Fibroblast of villous mesenchyme (primary cell): ENCODE data around the gene CCDC102B. TPM values are rescaled to one million over a fixed set of nuclear protein-coding genes. Genes with fewer than 3 reads are reported as not detected.
"Not testable (repeated sequence)": the region's sequence is repeated elsewhere in the genome, so short reads cannot be mapped to it uniquely, and the experiment has no call there.

ENCODE experiments used
- DNase-seq: peaks from one replicate; pipeline ENCODE4 v3.0.0-alpha.2; 2010; ENCODE audit warnings: low read depth
- H3K4me3 ChIP-seq: 2 replicates; pipeline ENCODE4 v1.5.1; 2011; ENCODE audit warnings: low read depth, mild to moderate bottlenecking, low read length
- total RNA-seq: library from RNA; depleted of rRNA; stranded (reverse); fragments of >200 nt; gene quantifications from 2 replicates; pipeline ENCODE4 v1.2.3, GENCODE V29; 2012
- TF ChIP-seq, protein P1 (sequence below): IDR thresholded peaks from 2 replicates; pipeline ENCODE4 v1.5.1; 2012; ENCODE audit warnings: low read depth, mild to moderate bottlenecking, low read length; ENCODE audit not compliant: insufficient read depth

Gene CCDC102B
- total RNA-seq, 1 donor: 10.4 TPM

DNA sequence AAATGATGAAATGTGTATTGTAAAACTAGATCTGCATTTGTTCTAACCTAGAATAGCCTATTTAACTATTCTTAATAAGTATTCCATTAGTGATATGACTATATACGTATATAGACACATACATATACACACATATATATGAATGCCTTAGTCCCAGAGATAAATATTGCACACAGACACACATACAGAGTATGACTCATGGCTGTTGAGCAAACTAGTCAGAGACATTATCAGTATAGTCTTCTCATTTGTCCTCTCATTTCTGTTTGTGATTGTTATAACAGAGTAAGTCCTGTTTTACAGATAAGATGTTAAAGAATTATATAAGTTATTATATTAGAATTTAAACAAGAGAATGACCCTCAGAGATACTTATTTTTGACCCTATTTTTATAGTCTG lies 202.5 kb downstream of the CCDC102B start:
- peak; percentile 44 for DNase-seq
- TF ChIP-seq, protein P1, sequence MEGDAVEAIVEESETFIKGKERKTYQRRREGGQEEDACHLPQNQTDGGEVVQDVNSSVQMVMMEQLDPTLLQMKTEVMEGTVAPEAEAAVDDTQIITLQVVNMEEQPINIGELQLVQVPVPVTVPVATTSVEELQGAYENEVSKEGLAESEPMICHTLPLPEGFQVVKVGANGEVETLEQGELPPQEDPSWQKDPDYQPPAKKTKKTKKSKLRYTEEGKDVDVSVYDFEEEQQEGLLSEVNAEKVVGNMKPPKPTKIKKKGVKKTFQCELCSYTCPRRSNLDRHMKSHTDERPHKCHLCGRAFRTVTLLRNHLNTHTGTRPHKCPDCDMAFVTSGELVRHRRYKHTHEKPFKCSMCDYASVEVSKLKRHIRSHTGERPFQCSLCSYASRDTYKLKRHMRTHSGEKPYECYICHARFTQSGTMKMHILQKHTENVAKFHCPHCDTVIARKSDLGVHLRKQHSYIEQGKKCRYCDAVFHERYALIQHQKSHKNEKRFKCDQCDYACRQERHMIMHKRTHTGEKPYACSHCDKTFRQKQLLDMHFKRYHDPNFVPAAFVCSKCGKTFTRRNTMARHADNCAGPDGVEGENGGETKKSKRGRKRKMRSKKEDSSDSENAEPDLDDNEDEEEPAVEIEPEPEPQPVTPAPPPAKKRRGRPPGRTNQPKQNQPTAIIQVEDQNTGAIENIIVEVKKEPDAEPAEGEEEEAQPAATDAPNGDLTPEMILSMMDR: no peak
- H3K4me3 ChIP-seq: no peak overlapping the region

DNA sequence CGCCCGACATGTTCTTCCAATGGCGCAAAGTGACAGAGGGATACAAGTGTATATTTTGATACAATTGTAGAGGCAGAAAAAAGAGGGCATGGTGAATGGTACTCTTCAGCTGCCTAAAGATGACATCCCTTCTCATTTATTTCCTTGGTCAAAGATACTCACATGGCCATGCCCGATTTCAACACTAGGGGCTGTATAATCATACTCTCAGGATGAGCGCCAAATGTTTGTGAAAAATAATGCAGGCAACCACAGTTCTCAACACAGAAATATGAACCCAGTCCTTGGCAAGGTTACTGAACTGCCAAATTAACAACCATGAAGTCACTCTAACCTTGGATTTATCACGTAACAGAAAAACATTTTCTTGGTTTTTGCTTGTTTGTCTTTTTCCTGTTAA lies 204.4 kb downstream of the CCDC102B start:
- DNase-seq: no peak
- no peak overlapping the region for H3K4me3 ChIP-seq
- TF ChIP-seq, protein P1: peak; percentile 30

DNA sequence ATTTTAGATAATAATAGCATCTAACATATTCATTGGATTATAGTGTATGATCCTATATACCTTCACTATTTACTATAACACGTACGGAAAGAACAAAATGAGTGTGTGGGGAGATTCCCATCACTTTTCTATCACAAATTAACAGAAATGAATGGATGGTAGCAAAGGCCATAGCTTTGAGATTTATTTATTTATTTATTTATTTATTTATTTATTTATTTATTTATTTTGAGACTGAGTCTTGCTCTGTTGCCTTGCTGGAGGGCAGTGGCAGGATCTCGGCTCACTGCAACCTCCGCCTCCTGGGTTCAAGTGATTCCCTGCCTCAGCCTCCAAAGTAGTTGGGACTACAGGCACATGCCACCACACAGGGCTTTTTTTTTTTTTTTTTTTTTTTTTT lies 208.3 kb downstream of the CCDC102B start:
- H3K4me3 ChIP-seq, DNase-seq: not testable (repeated sequence)

DNA sequence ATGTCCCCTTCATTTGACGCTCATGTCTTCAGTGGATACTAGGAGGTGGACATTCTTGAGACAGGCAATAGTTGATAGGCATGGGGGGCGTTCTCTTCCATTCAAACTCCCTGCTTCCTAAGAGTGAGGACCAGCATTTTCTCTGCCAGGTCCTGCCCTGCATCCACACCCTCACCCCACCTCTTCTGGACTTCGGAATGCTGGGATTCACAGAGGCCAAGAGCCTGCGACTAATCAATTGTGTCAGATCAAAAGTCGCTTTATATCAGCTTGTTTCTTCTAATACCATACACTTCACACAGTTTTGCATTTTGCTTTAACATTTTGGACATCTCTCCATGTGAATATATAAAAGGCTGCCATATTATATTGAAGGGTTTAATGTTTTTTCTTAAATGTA lies 210.7 kb downstream of the CCDC102B start:
- H3K4me3 ChIP-seq: no peak overlapping the region
- TF ChIP-seq, protein P1: no peak
- no peak for DNase-seq

DNA sequence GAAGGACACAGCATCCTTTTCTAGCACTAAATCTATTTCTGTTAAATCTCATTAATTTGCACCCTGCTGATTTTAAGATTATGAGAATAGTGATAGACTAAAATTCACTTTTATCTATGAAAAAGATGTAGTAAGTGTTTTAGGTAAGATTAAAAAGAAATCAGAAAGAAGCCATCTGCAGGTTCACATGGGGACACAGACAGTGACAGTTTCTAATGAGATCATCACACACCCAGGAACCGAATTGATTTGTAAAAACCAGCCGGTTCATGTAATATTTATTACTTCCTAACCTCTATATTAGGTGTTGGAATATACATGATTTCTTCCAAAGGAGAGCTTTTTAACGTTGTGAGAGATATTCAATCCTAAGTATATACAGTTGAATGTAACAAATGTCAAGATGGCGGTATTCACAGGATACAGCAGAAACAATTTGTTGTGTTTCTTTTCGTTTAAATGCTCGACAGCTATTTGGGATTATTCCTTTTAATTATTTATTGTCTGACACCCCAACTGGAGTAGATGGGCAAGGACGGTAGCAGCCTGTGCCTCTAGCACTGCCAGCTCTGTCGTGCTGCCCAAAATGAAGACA lies 223.4 kb downstream of the CCDC102B start:
- no peak for DNase-seq
- TF ChIP-seq, protein P1: no peak

DNA sequence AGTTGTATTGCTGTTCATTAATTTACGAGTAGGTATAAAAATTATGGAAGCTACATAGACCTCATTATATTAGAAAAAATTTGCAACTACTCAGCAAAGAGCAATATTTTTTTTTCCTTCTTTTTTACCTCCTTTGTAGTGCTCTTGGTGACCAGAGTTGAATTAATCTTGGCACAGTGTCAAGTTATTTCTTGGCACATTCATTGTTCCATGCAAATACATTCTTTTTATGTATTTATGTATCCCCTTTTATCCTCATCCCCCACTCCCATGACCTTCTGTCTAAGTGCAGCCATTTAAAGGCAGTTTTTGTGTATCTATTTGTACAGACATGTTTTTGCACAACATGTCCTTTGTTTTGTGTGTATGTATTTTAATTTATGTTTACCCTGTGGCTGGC lies 224.5 kb downstream of the CCDC102B start:
- TF ChIP-seq, protein P1: no peak
- DNase-seq: no peak

More for the DNA sequence above, 223.4 kb downstream of the CCDC102B start:
- no peak overlapping the region for H3K4me3 ChIP-seq

DNA sequence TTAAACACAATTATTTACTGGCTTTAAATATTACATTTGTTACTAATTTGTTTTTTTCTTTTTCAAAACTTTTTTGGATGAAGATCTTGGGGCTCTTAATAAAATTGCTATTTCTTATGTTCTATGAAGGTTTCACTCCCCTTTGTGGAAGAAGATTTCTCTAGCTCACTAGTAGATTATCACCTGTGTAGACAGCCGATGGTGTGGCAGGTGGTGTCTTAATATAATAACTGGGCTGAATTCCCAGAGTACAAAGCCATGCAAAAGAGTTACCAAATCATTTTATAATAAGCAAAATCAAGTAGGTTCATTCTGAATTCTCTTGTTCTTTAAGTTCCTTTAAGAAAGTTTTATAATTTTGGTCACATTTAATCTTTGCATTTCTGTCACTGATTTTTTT lies 233.7 kb downstream of the CCDC102B start:
- no peak for DNase-seq
- no peak overlapping the region for H3K4me3 ChIP-seq
- TF ChIP-seq, protein P1: no peak

More for the DNA sequence above, 224.5 kb downstream of the CCDC102B start:
- H3K4me3 ChIP-seq: no peak overlapping the region
